ENCODE data around the gene BSCL2.

Gene BSCL2

GRCh38 chr11:62648185-62648966 is 58.8 kb downstream of the BSCL2 start:
- H3K9me3 ChIP-seq = no peaks in the 10 kb centered on the region
- H3K27me3 ChIP-seq = no peaks in the 10 kb centered on the region
- H3K27ac ChIP-seq = no peak overlapping the region
- peaks cover 22 to 44% (median 28%) of the 10 kb centered on the region in 3 donors for H3K36me3 ChIP-seq
- H3K4me3 ChIP-seq = no peak overlapping the region
- DNase-seq = no peak
- no peak for TF ChIP-seq CTCF (IDR thresholded peaks at IDR 0.05)
- intact Hi-C loops (cut with DNase I; ENCODE audit: low total_unique reads) = no loop called here
- H3K4me1 ChIP-seq = peaks cover 0 to 47% (median 33%) of the 10 kb centered on the region in 4 donors

- H3K36me3 ChIP-seq = peaks cover 30 to 51% (median 34%) of the 10 kb centered on the region in 3 donors
- intact Hi-C loops (cut with DNase I; ENCODE audit: low total_unique reads) = no loop called here
- no peak for DNase-seq
- peaks cover 0 to 45% (median 33%) of the 10 kb centered on the region in 4 donors for H3K4me1 ChIP-seq
- no peaks in the 10 kb centered on the region for H3K9me3 ChIP-seq
- peak overlapping the region in 1 of 2 donors; percentile 99 for H3K27ac ChIP-seq
- no peak overlapping the region for H3K4me3 ChIP-seq
- no peak for TF ChIP-seq CTCF (IDR thresholded peaks at IDR 0.05)
- H3K27me3 ChIP-seq = no peaks in the 10 kb centered on the region
Observed at GRCh38 chr11:62647609-62648005, 59.6 kb downstream of the BSCL2 start.

- no peak for TF ChIP-seq CTCF (IDR thresholded peaks at IDR 0.05)
- no peaks in the 10 kb centered on the region for H3K27me3 ChIP-seq
- H3K27ac ChIP-seq = peak overlapping the region; percentile 95 to 99
- H3K36me3 ChIP-seq = peaks cover 32 to 55% (median 35%) of the 10 kb centered on the region in 3 donors
- H3K9me3 ChIP-seq = no peaks in the 10 kb centered on the region
- peaks cover 0 to 40% (median 29%) of the 10 kb centered on the region in 4 donors for H3K4me1 ChIP-seq
- DNase-seq = peak; percentile 22 to 72
- intact Hi-C loops (cut with DNase I; ENCODE audit: low total_unique reads) = no loop called here
- H3K4me3 ChIP-seq = peak overlapping the region; percentile 89 to 100
Observed at GRCh38 chr11:62646825-62647608, 60.2 kb downstream of the BSCL2 start.

- intact Hi-C loops (cut with DNase I; ENCODE audit: low total_unique reads) = no loop called here
- H3K27ac ChIP-seq = peak within 1 kb of the TSS; percentile 95 to 99
- TF ChIP-seq CTCF (IDR thresholded peaks at IDR 0.05) = no peak
- H3K4me1 ChIP-seq = peaks cover 0 to 35% (median 25%) of the 10 kb centered on the region in 4 donors
- peak within 1 kb of the TSS; percentile 89 to 100 for H3K4me3 ChIP-seq
- H3K27me3 ChIP-seq = no peaks in the 10 kb centered on the region
- H3K9me3 ChIP-seq = no peaks in the 10 kb centered on the region
- H3K36me3 ChIP-seq = peaks cover 32 to 58% (median 35%) of the 10 kb centered on the region in 3 donors
- peak; percentile 99 to 100 for DNase-seq
Observed at GRCh38 chr11:62645946-62646824, 61.0 kb downstream of the BSCL2 start, which contains the start of gene GANAB. Gene GANAB (minus strand): TSS chr11:62646613. CDS start chr11:62646599, 14 bp downstream.

- H3K27ac ChIP-seq = peak overlapping the region; percentile 95 to 99
- intact Hi-C loops (cut with DNase I; ENCODE audit: low total_unique reads) = no loop called here
- H3K4me1 ChIP-seq = peaks cover 0 to 35% (median 25%) of the 10 kb centered on the region in 4 donors
- peaks cover 32 to 55% (median 35%) of the 10 kb centered on the region in 3 donors for H3K36me3 ChIP-seq
- H3K27me3 ChIP-seq = no peaks in the 10 kb centered on the region
- peak overlapping the region; percentile 89 to 100 for H3K4me3 ChIP-seq
- no peak for TF ChIP-seq CTCF (IDR thresholded peaks at IDR 0.05)
- H3K9me3 ChIP-seq = no peaks in the 10 kb centered on the region
- DNase-seq = no peak
Observed at GRCh38 chr11:62645671-62645945, 61.6 kb downstream of the BSCL2 start.

All from tibial artery (tissue), 4 donors.